CD4-positive, alpha-beta T cell treated with Interleukin-4 for 4 hours (primary cell): ENCODE data around the gene OTOF.
A peak's percentile ranks its signal among the peaks of the same experiment; 100 is the strongest.

ENCODE experiments used
- DNase-seq: peaks from one replicate; pipeline ENCODE4 v3.0.0-alpha.2; 2020

The OTOF gene

GRCh38 chr2:26477911-26478253 is at the start of gene OTOF:
TSS of gene OTOF (minus strand) at chr2:26478124.
- no peak for DNase-seq

- DNase-seq = no peak
These were observed 48.7 kb upstream of the OTOF start for GRCh38 chr2:26526589-26526988.

GRCh38 chr2:26526105-26526504 is 48.2 kb upstream of the OTOF start:
- DNase-seq = no peak

GRCh38 chr2:26523750-26524149 is 45.8 kb upstream of the OTOF start:
- DNase-seq = no peak

- DNase-seq = no peak
These were observed 44.8 kb upstream of the OTOF start for GRCh38 chr2:26522751-26523171.

- no peak for DNase-seq
These were observed 44.4 kb upstream of the OTOF start for GRCh38 chr2:26522325-26522724.

- DNase-seq = no peak
These were observed 43.9 kb upstream of the OTOF start for GRCh38 chr2:26521913-26522180.

GRCh38 chr2:26521054-26521912 is 43.4 kb upstream of the OTOF start:
- DNase-seq = no peak

GRCh38 chr2:26520148-26520449 is 42.2 kb upstream of the OTOF start:
- DNase-seq = no peak

GRCh38 chr2:26519396-26520147 is 41.6 kb upstream of the OTOF start:
- DNase-seq = peak; percentile 23

- no peak for DNase-seq
These were observed 38.9 kb upstream of the OTOF start for GRCh38 chr2:26516781-26517180.

GRCh38 chr2:26516246-26516645 is 38.3 kb upstream of the OTOF start:
- no peak for DNase-seq

GRCh38 chr2:26515771-26516170 is 37.8 kb upstream of the OTOF start:
- no peak for DNase-seq

GRCh38 chr2:26514045-26514444 is 36.1 kb upstream of the OTOF start:
- no peak for DNase-seq

- no peak for DNase-seq
These were observed 35.3 kb upstream of the OTOF start for GRCh38 chr2:26513261-26513660.

- no peak for DNase-seq
These were observed 33.5 kb upstream of the OTOF start for GRCh38 chr2:26511466-26511865.

- DNase-seq = no peak
These were observed 32.5 kb upstream of the OTOF start for GRCh38 chr2:26510344-26510973.

GRCh38 chr2:26509141-26509540 is 31.2 kb upstream of the OTOF start:
- no peak for DNase-seq

- no peak for DNase-seq
These were observed 30.0 kb upstream of the OTOF start for GRCh38 chr2:26507932-26508331.

- DNase-seq = no peak
These were observed 29.2 kb upstream of the OTOF start for GRCh38 chr2:26507088-26507487.

- no peak for DNase-seq
These were observed 28.4 kb upstream of the OTOF start for GRCh38 chr2:26506279-26506678.

- no peak for DNase-seq
These were observed 26.1 kb upstream of the OTOF start for GRCh38 chr2:26504002-26504401.

- peak; percentile 63 for DNase-seq
These were observed 25.4 kb upstream of the OTOF start for GRCh38 chr2:26503231-26503880.

- no peak for DNase-seq
These were observed 22.5 kb upstream of the OTOF start for GRCh38 chr2:26500406-26500805.
